ENCODE results near the gene RNASE2. TPM values are rescaled to one million over a fixed set of nuclear protein-coding genes. Genes with fewer than 3 reads are reported as not detected.

The RNASE2 gene
- total RNA-seq = not detected in 2 replicates

GRCh38 chr14:20954736-20955537 is at the start of gene RNASE2:
Gene RNASE2, plus strand, starts transcription at chr14:20955487. Its CDS starts 285 bp downstream, at chr14:20955772.

GRCh38 chr14:20989787-20990600 is 34.7 kb downstream of the RNASE2 start, which contains the start of gene METTL17:
Gene METTL17, plus strand, starts transcription at chr14:20989980. Its CDS starts 23 bp downstream, at chr14:20990003.

GRCh38 chr14:20998674-20999366 is 43.5 kb downstream of the RNASE2 start, which contains the start of gene SLC39A2:
Gene SLC39A2, plus strand, starts transcription at chr14:20999293. Its CDS starts 154 bp downstream, at chr14:20999447.

Other genes with a start within 250 kb of the RNASE2 start
- gene EDDM3A, start 209.6 kb upstream of the RNASE2 start, total RNA-seq = not detected in 2 replicates
- not detected in 2 replicates for gene EDDM3B, start 187.1 kb upstream of the RNASE2 start, total RNA-seq
- gene RNASE6, start 174.2 kb upstream of the RNASE2 start, total RNA-seq = not detected in 2 replicates
- gene RNASE1, start 152.6 kb upstream of the RNASE2 start, total RNA-seq = not detected in 2 replicates
- gene RNASE3, start 64.1 kb upstream of the RNASE2 start, total RNA-seq = not detected in 2 replicates
- 59.5 and 98.1 TPM in 2 replicates for gene METTL17, start 34.5 kb downstream of the RNASE2 start, total RNA-seq
- not detected in 2 replicates for gene SLC39A2, start 43.8 kb downstream of the RNASE2 start, total RNA-seq
- gene NDRG2, start 69.6 kb downstream of the RNASE2 start, total RNA-seq = 2.4 and 8.6 TPM in 2 replicates
- gene TPPP2, start 74.7 kb downstream of the RNASE2 start, total RNA-seq = not detected in 2 replicates
- gene RNASE13, start 79.3 kb downstream of the RNASE2 start, total RNA-seq = not detected in 2 replicates
- gene RNASE7, start 86.9 kb downstream of the RNASE2 start, total RNA-seq = not detected in 2 replicates
- gene RNASE8, start 102.3 kb downstream of the RNASE2 start, total RNA-seq = not detected in 2 replicates
- gene ARHGEF40, start 114.8 kb downstream of the RNASE2 start, total RNA-seq = 39.8 and 47.3 TPM in 2 replicates
- 10.4 and 26.1 TPM in 2 replicates for gene ZNF219, start 143.2 kb downstream of the RNASE2 start, total RNA-seq
- gene TMEM253, start 145.6 kb downstream of the RNASE2 start, total RNA-seq = not detected in 2 replicates
- not detected in 2 replicates for gene OR5AU1, start 200.6 kb downstream of the RNASE2 start, total RNA-seq

All from mesangial cell (primary cell).